NCI-H526 (cell line): ENCODE measurements around the gene TNRC6B.

Experiments
- DNase-seq, 2 experiments: peaks; one replicate each; lab custom pipeline; 2025; lab: John Stamatoyannopoulos, UW

The TNRC6B gene

GRCh38 chr22:40326905-40327735, 149.4 kb downstream of the TNRC6B start:
- DNase-seq: no peak

DNA sequence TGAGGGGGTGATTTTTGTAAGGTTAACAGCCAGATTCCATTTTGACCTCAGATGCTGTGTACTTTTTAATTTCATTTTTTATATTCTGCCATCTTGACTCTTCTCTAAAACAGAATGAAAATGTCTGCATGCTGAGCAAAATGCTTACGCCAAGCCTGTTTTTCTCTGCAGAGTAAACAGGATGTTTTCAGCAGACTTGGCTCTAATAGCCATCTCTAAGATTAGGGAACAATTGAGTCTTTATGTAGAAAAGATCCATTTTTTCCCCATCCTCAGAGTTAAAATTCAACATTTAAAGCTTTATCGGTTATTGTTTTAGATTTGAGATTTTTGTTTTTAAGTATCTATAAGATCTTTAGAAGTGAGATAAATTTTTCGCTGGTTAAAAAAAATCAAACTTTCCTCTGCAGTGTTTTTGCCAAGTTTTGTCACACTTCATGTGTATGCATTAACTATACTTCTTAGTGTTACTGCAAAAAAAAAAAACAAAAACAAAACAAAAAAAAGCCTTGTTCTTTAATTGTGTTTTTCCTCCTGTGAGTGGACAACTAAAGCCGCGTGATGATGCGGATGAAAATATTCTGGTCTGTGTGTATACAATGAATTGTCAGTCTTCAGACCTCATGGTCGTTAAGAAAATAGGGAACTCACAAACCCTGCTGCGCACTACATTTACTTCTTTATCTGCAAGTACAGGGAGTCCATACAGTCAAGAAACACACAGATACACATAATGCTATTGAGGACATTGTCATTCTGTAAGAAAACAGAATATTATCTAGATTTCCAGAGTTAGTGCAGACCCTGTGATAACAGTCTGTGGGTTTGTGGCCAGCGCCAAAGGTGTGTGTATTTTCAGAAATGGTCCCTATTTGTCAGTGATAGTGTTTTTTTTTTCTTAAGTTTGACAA, 151.1 kb downstream of the TNRC6B start:
- no peak for DNase-seq

DNA sequence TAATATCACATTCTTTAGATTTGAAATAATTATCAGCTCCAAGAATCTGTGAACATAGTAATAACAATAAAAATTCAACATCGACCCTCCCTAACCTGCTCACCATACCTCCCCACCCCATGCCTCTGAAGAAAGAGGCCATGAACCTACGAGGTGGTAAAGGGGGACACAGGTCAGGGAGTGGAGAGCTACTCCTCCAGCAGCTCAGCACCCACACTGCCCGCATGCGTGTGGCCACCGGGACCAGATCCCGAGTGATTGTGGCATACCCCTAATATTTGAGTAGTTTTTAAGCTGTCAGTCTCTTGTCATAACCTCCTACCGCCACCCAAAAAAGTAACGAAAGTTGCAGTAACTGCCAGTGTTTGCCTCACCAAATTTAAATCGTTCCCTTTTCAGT, 151.7 kb downstream of the TNRC6B start:
- no peak for DNase-seq

- DNase-seq: no peak
Observed at GRCh38 chr22:40330086-40330485, 152.4 kb downstream of the TNRC6B start.

GRCh38 chr22:40330615-40331014, 152.9 kb downstream of the TNRC6B start:
- no peak for DNase-seq

- no peak for DNase-seq
Observed at GRCh38 chr22:40331706-40332105, 154.0 kb downstream of the TNRC6B start.

DNA sequence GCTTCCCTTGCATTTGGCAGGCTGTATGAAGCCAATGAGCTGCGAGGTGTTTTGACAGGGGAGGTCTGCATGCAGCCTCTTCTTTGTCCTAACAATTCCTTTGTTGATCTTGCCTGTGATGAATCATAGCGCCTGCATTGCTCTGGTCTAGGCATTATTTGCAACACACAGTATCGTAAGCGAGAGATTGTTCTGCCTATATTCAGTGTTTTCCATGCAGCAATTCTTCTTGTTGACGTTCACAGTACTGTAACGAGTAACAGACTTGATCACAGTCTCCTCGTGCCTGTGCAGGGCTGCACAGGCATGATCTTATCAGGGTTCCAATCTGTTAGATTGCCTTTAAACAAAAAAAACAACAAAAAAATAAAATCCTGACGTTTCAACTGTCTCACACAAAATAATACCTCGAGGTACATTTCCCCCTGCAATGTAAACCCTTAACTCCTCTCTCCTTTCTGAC, 154.6 kb downstream of the TNRC6B start:
- DNase-seq: no peak

GRCh38 chr22:40334060-40334459, 156.3 kb downstream of the TNRC6B start:
- DNase-seq: no peak

GRCh38 chr22:40334899-40335298, 157.2 kb downstream of the TNRC6B start:
- no peak for DNase-seq

- DNase-seq: no peak
Observed at GRCh38 chr22:40335358-40335757, 157.6 kb downstream of the TNRC6B start.

DNA sequence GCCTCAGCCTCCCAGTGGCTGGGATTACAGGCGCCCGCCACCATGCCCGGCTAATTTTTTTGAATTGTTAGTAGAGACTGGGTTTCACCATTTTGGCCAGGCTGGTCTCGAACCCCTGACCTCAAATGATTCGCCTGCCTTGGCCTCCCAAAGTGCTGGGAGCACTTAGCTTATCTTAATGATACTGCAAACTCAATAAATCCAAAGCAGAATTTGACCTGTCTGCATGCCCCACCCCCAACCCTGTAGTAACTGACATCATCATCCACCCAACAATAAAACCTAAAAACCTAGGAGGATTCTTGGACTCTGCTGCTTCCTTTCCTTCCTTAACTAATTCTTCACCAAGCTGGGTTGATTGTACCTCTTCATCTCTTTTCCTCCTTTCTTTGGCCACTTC, 162.3 kb downstream of the TNRC6B start:
- no peak for DNase-seq

DNA sequence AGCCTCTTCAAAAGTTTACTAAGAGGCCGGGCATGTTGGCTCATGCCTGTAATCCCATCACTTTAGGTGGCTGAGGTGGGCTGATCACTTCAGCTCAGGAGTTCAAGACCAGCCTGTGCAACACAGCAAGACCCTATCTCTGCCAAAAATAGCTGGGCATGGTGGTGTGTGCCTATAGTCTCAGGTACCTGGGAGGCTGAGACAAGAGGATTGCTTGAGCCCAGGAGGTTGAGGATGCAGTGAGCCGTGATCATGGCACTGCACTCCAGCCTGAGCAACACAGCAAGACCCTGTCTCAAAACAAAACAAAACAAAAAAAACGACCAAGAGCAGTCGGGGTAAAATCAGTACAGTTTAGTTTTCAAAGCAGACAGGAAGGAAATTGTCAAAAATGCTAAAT, 163.9 kb downstream of the TNRC6B start:
- no peak for DNase-seq

- no peak for DNase-seq
Observed at GRCh38 chr22:40342521-40342920, 164.8 kb downstream of the TNRC6B start.

DNA sequence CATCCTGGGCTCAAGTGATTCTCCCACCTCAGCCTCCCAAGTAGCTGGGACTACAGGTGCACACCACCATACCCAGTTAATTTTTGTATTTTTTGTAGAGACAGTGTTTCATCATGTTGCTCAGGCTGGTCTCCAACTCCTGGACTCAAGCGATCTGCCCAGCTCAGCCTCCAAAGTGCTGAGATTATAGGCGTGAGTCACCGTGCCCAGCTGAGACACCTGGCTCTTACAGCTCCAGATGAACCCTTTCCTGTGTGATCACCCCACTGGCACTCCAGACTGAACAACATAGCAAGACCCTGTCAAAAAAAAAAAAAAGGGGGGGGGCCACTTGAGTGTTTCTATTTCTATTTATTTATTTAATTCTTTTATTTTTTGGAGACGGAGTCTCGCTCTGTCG, 167.5 kb downstream of the TNRC6B start:
- no peak for DNase-seq

DNA sequence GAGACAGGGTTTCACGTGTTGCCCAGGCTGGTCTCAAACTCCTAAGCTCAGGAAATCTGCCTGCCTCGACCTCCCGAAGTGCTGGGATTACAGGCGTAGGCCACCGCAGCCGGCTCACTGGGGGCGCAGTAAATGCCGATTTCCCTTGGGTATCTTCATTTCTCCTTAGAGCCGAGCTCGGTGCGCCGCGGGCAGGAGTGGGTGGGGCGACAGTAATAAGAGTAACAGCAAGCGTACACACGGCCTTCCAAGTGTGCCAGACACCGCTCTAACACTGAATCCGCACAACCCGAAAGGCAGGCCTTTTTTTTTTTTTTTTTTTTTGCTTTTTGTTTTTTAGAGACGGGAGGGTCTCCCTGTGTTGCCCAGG, 168.1 kb downstream of the TNRC6B start:
- DNase-seq: peak; percentile 43 to 54

GRCh38 chr22:40346185-40347118, 168.7 kb downstream of the TNRC6B start, which contains the start of gene ADSL:
Gene ADSL (plus strand): TSS chr22:40346500. CDS start chr22:40346559, 59 bp downstream.
- DNase-seq: peak; percentile 63 to 90

DNA sequence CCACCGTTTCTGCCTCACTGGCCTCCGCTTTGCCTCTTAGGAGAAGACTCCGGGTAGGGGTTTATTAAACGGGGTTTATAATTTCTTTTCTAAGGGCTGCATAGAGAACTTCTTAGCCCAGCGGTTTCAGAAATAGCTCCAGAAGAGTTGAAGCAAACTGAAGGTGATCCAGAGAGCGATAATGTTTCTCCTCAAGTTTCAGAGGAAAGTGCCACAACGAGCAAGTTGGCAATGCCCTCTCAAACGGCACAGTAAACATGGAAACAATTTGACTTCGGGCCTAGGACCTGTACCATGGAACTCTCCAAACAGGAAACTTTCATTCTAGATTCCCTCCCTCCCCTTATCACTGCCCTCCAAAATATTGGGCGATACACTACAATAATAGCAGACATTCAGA, 169.6 kb downstream of the TNRC6B start:
- no peak for DNase-seq

- DNase-seq: peak in 1 of 2 experiments; percentile 36
Observed at GRCh38 chr22:40348025-40348658, 170.4 kb downstream of the TNRC6B start.

GRCh38 chr22:40352763-40353162, 175.0 kb downstream of the TNRC6B start:
- DNase-seq: no peak

DNA sequence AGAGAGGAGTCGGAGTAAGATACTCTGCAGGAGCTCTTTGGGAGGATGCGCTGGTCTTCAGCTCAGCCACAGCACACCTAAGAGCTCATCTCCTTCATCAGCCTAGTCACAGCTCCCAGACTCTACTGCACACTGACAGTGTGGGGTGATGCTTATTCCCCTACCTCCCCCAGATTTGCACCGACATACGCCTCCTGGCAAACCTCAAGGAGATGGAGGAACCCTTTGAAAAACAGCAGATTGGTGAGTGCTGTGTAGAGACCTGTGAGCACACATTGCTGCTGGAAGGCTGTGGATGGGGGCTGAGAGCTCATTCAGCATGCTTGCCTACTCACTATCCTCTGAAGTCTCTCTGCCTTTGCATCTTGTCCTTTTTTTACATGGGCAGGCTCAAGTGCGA, 183.4 kb downstream of the TNRC6B start:
- DNase-seq: no peak

DNA sequence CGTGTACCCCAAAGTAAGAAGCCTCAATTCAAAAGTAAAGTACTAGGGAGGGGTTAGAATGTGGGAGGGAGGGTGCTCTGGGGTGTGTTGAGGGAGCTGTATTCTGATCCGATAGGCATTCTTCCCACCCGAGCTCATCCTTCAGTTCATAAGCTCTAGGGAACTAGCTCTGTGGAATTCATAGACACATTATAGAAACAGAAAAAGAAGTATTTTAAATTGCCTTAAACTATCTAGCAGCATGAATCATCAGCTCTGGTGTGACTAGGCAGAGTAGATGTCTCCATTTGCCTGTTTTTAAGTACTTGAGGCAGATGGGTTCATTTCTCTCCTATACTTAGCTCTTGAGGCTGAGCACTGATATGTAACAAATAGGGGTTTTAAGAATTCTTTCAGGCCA, 185.3 kb downstream of the TNRC6B start:
- DNase-seq: no peak
